Loucy (cell line): ENCODE measurements around the gene C17orf67.

Source experiments
- H2AFZ ChIP-seq: fragments of 200-600 bp; sonication (generic); 2 replicates; pipeline ENCODE4 v1.6.0; 2016; ENCODE audit warnings: antibody characterized with exemption, mild to moderate bottlenecking, low read length, moderate library complexity
- H3F3A ChIP-seq: fragments of 200-600 bp; 2 replicates; pipeline ENCODE4 v1.6.0; 2016; ENCODE audit warnings: antibody characterized with exemption, low read depth, mild to moderate bottlenecking
- H3K27me3 ChIP-seq: fragments of 200-600 bp; sonication (generic); 2 replicates; pipeline ENCODE4 v1.6.1; 2014; ENCODE audit warnings: low read length, mild to moderate bottlenecking; ENCODE audit not compliant: insufficient read depth, poor library complexity, severe bottlenecking
- H3K36me3 ChIP-seq: fragments of 200-600 bp; sonication (generic); 2 replicates; pipeline ENCODE4 v1.6.1; 2016; ENCODE audit warnings: low read length; ENCODE audit not compliant: insufficient read depth
- H3K4me1 ChIP-seq: fragments of 200-600 bp; sonication (generic); 2 replicates; pipeline ENCODE4 v1.5.1; 2014; ENCODE audit warnings: low read length, mild to moderate bottlenecking; ENCODE audit not compliant: insufficient read depth, poor library complexity, severe bottlenecking
- H3K4me2 ChIP-seq: fragments of 200-600 bp; sonication (generic); 2 replicates; pipeline ENCODE4 v1.6.0; 2014; ENCODE audit warnings: antibody characterized with exemption, low read length, low read depth, mild to moderate bottlenecking; ENCODE audit not compliant: poor library complexity, severe bottlenecking
- H3K4me3 ChIP-seq: fragments of 200-600 bp; sonication (generic); 2 replicates; pipeline ENCODE4 v1.5.1; 2014; ENCODE audit warnings: low read length, mild to moderate bottlenecking, mixed read lengths; ENCODE audit not compliant: poor library complexity, severe bottlenecking
- H3K79me2 ChIP-seq: fragments of 200-600 bp; sonication (generic); 2 replicates; pipeline ENCODE4 v1.6.1; 2014; ENCODE audit warnings: low read length; ENCODE audit not compliant: insufficient read depth
- H3K9ac ChIP-seq: fragments of 200-600 bp; sonication (generic); 2 replicates; pipeline ENCODE4 v1.6.0; 2014; ENCODE audit warnings: mild to moderate bottlenecking, low read depth, low read length, moderate library complexity; ENCODE audit not compliant: poor library complexity, severe bottlenecking
- H3K9me2 ChIP-seq: fragments of 200-600 bp; sonication (generic); replicated peaks from 2 replicates; pipeline ENCODE4 v1.6.1; 2016; ENCODE audit warnings: low read depth, low read length, mixed read lengths
- H3K9me3 ChIP-seq: fragments of 200-600 bp; sonication (generic); 2 replicates; pipeline ENCODE4 v1.6.1; 2014; ENCODE audit warnings: mild to moderate bottlenecking, antibody characterized with exemption, low read length, low read depth; ENCODE audit not compliant: insufficient read depth
- H4K20me1 ChIP-seq: fragments of 200-600 bp; sonication (generic); 2 replicates; pipeline ENCODE4 v1.6.0; 2014; ENCODE audit warnings: antibody characterized with exemption, low read length, mild to moderate bottlenecking; ENCODE audit not compliant: insufficient read depth, poor library complexity, severe bottlenecking
- EZH2phosphoT487 ChIP-seq: fragments of 200-600 bp; IDR thresholded peaks from 2 replicates; pipeline ENCODE4 v1.6.1; 2018; ENCODE audit warnings: antibody characterized with exemption, mild to moderate bottlenecking, moderate library complexity, borderline replicate concordance
- TF ChIP-seq, protein P1 (sequence below): fragments of 200-600 bp; sonication (generic); conservative IDR thresholded peaks from 2 replicates; pipeline ENCODE4 v1.5.1; 2014; ENCODE audit warnings: mild to moderate bottlenecking, antibody characterized with exemption, low read length

C17orf67 gene

DNA sequence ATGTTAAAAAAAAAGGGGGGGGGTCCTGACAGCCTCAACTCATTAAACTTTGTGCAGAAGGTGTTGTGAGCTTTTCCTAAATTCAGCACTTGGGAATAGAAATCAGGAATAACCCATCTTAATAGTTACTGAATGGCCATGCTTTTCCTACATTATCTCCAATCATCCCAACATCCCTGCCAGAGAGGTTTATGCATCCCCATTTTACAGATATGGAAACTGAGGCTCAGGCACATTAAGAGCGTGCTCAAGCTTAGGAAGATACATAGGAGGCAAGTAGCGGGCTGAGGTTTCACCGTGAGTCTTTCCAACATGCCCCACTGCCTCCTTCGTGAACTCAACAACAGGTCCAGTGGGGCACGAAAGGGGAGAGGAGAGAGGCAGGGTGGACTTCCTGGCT lies 78.4 kb downstream of the C17orf67 start:
- Histone ChIP-seq H2AFZ (no peak overlapping the region), H3K4me1 (peaks cover 58% of the 10 kb centered on the region), H3K9me3 (no peaks in the 10 kb centered on the region), H3K9ac (peak overlapping the region; percentile 61), H3K4me3 (peak overlapping the region; percentile 18), H3K4me2 (peak overlapping the region; percentile 46), H3K9me2 (no peaks in the 10 kb centered on the region), H3K36me3 (no peaks in the 10 kb centered on the region), H3F3A (no peaks in the 10 kb centered on the region), H4K20me1 (no peaks in the 10 kb centered on the region), H3K27me3 (no peaks in the 10 kb centered on the region), H3K79me2 (no peaks in the 10 kb centered on the region)
- TF ChIP-seq EZH2phosphoT487: no peak
- TF ChIP-seq, protein P1, sequence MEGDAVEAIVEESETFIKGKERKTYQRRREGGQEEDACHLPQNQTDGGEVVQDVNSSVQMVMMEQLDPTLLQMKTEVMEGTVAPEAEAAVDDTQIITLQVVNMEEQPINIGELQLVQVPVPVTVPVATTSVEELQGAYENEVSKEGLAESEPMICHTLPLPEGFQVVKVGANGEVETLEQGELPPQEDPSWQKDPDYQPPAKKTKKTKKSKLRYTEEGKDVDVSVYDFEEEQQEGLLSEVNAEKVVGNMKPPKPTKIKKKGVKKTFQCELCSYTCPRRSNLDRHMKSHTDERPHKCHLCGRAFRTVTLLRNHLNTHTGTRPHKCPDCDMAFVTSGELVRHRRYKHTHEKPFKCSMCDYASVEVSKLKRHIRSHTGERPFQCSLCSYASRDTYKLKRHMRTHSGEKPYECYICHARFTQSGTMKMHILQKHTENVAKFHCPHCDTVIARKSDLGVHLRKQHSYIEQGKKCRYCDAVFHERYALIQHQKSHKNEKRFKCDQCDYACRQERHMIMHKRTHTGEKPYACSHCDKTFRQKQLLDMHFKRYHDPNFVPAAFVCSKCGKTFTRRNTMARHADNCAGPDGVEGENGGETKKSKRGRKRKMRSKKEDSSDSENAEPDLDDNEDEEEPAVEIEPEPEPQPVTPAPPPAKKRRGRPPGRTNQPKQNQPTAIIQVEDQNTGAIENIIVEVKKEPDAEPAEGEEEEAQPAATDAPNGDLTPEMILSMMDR: no peak

DNA sequence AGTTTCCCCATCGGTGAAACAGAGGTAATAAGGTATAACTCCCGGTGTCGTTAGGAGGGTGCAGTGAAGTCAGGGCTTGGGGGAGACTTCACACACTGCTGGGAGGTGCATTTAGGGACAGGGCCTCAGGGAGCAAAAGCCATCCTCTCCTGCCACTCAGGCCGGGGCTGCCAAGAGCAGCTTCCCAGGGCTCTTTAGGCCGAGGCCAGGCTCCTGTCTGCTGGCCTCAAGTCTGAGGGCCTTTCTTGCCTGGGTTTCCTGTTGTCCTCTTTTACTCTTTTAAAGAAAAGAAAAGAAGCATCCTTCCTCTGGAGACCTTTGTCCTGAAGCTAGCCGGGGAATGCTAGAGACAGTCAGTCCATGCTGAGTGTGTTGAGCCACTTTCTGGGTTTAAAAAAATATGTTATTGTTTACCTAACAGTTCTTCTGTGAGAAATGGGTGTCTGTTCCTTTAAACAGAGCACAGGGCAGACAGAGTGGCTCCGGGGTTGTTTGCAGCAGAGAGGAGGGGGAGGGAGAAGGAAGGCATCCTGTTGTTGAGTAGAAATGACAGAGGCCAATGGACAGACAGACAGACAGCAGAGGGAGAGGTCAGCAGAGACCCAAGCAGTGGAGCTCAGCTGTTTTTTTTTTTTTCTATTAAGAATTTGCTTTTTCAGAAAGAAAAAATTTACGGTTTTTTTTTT lies 79.1 kb downstream of the C17orf67 start:
- peak overlapping the region; percentile 61 for H3K9ac ChIP-seq
- H3K4me3 ChIP-seq: peak overlapping the region; percentile 18
- H3F3A ChIP-seq: no peaks in the 10 kb centered on the region
- no peaks in the 10 kb centered on the region for H3K79me2 ChIP-seq
- no peaks in the 10 kb centered on the region for H3K27me3 ChIP-seq
- H3K9me3 ChIP-seq: no peaks in the 10 kb centered on the region
- no peaks in the 10 kb centered on the region for H3K36me3 ChIP-seq
- H2AFZ ChIP-seq: peak overlapping the region; percentile 67
- H3K9me2 ChIP-seq: no peaks in the 10 kb centered on the region
- peaks cover 65% of the 10 kb centered on the region for H3K4me1 ChIP-seq
- H4K20me1 ChIP-seq: no peaks in the 10 kb centered on the region
- TF ChIP-seq, protein P1: no peak
- no peak for TF ChIP-seq EZH2phosphoT487
- H3K4me2 ChIP-seq: peak overlapping the region; percentile 46

DNA sequence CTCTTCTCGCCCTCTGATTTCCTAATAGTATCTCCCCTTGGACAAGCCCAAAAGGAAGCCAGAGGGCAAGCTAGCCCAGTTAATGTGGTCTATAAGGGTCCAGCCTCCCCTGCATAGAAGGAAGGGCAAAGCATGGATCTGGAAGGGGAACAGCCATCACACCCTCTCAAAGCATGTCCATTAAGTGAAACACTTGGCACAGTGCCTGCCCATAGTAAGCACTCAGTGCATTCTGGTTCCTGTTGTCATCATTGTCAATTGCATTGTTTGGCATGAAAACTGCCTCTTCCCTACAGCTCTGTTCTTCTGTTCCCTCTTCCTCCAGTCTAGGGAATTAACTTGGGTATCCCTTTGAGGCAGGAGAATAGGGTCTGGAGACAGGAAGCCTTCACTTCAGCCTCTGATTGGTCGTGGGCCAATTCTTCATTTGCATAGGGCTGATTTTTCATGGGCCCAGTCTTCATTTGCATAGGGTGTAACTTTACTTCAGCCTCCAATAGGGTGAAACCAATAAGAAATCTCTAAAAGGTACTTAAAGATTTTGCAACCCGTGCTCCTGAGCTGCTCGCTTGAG lies 81.4 kb downstream of the C17orf67 start:
- H2AFZ ChIP-seq: peak overlapping the region; percentile 66

More for the DNA sequence above, 81.4 kb downstream of the C17orf67 start:
- Histone ChIP-seq H3K4me3 (no peak overlapping the region), H3K4me1 (peaks cover 69% of the 10 kb centered on the region), H3K9me3 (no peaks in the 10 kb centered on the region), H3F3A (no peaks in the 10 kb centered on the region), H3K27me3 (no peaks in the 10 kb centered on the region), H3K9ac (peak overlapping the region; percentile 35), H4K20me1 (no peaks in the 10 kb centered on the region), H3K79me2 (no peaks in the 10 kb centered on the region), H3K4me2 (peak overlapping the region; percentile 38), H3K36me3 (no peaks in the 10 kb centered on the region), H3K9me2 (no peaks in the 10 kb centered on the region)
- TF ChIP-seq, protein P1: no peak
- TF ChIP-seq EZH2phosphoT487: no peak
